HG02588 (cell line): Measurements from ENCODE around the gene PACSIN3.
"Not testable (repeated sequence)": the region's sequence is repeated elsewhere in the genome, so short reads cannot be mapped to it uniquely, and the experiment has no call there.

ENCODE experiments used
- ATAC-seq: cut with Tn5 transposase; IDR thresholded peaks from one replicate; pipeline ENCODE4 v1.9.1; 2021; ENCODE audit warnings: mild to moderate bottlenecking, moderate library complexity; ENCODE audit not compliant: unreplicated experiment

PACSIN3 gene

DNA sequence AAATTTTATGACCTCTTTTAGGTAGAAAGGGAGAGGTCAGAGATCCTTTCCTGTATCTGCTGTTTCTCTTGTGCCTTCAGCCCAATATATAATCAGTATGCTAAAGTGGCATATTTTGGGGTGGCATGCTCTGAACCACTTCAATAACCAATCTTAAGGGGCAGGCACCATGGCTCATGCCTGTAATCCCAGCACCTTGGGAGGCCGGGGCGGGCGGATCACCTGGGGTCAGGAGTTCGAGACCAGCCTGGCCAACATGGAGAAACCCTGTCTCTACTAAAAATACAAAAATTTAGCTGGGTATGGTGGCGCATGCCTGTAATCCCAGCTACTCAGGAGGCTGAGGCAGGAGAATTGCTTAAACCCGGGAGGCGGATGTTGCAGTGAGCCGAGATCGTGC, 11.9 kb upstream of the PACSIN3 start:
- not testable (repeated sequence) for ATAC-seq

DNA sequence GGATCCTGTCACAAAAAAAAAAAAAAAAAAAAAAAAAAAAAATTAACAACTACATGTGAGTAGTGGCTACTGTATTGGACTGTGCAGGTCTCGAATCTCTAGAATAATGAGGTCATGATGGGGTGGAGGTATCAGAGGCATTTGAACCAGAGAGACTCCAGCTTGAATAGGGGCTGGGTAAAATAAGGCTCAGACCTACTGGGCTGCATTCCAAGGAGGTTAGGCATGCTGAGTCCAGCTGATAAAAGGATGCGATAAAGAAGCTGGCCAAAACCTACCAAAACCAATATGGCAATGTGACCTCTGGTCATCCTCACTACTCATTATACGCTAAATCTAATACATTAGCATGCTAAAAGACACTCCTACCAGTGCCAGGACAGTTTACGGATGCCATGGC, 5.9 kb upstream of the PACSIN3 start:
- ATAC-seq = no peak

DNA sequence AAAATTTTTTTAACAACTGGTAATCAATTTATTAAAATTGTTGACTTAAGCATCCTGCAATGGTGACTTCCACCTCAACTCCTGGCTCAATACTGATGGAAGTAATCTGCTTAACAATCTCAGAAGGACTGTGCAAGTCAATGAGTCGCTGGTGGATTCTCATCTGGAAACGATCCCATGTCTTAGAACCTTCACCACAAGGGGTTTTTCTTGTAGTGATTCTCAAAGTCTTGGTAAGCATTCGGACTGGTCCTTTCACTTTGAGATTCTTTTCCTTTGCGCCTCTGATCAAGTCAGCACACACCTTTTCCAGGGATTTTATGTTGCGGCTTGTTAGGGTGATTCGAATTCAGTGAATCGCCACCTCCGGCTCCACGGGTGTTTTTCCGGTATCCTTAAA, 4.9 kb upstream of the PACSIN3 start:
- ATAC-seq = not testable (repeated sequence)

DNA sequence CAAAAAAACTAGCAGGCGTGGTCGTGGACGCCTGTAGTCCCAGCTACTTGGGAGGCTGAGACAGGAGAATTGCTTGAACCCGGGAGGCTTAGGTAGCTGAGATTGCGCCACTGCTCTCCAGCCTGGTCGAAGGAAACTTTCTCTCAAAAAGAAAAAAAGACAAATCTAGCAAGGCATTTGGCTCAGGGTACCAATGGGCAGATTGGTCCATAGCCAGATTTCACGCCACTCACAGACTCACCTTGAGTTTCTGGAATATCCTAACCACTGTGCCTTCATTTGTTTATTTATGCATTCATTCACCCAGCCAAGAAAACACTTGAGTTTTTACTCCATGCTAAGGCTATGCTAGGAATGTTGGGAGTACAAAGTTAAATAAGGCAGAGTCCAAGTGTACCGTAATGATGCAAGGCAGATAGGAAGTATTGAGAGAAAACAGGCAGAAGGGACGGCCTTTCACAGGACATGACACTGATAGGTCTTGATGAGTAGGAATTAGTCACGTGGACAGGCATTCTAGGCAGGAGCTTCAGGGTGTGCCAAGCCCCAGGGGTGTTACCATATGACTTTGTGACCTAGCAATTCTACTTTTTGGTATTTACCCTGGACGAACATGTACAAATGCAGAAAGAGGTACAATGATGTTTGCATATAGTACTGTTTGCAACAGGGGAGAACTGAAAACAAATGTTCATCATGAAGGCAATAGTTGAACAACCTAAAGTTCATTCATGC, 3.0 kb upstream of the PACSIN3 start:
- ATAC-seq = no peak

DNA sequence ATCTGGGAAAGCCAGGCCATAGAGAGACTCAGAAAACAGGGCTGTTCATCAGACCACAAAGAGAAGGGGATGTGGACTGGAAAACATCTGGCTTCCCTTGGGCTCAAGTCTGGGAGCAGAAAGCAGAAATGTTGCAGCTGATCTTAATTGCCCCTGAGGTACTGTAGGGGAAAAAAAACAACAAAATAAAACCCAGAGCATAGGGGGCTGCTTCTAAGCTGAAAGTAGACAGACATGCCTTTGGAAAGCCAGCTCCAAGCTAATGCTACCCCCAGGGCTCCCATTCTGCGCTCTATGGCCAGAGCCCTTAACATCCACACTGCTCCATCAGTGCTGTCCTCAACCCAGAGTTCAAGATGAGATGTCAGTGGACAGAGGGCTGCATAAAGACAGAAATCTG, 2.0 kb upstream of the PACSIN3 start:
- ATAC-seq = no peak

DNA sequence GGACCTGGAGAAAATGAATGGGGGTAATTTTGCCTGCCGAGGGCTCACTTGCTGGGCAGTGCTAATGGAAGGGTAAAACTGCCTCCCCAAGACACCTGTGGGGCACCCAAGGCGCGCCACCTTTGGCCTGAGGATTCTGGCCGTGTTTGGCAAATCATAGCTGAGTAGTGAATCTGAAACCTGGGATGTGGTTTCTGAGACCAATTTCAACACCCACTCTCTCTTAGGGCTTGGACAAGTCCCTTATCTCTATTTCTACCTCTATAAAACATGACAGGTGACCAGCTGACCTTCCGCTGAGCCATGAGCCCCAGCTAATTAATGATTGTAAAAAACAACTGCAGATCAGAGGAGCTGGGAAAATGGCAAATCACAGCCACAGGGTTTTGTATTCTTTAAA, 1.5 kb upstream of the PACSIN3 start:
- no peak for ATAC-seq

DNA sequence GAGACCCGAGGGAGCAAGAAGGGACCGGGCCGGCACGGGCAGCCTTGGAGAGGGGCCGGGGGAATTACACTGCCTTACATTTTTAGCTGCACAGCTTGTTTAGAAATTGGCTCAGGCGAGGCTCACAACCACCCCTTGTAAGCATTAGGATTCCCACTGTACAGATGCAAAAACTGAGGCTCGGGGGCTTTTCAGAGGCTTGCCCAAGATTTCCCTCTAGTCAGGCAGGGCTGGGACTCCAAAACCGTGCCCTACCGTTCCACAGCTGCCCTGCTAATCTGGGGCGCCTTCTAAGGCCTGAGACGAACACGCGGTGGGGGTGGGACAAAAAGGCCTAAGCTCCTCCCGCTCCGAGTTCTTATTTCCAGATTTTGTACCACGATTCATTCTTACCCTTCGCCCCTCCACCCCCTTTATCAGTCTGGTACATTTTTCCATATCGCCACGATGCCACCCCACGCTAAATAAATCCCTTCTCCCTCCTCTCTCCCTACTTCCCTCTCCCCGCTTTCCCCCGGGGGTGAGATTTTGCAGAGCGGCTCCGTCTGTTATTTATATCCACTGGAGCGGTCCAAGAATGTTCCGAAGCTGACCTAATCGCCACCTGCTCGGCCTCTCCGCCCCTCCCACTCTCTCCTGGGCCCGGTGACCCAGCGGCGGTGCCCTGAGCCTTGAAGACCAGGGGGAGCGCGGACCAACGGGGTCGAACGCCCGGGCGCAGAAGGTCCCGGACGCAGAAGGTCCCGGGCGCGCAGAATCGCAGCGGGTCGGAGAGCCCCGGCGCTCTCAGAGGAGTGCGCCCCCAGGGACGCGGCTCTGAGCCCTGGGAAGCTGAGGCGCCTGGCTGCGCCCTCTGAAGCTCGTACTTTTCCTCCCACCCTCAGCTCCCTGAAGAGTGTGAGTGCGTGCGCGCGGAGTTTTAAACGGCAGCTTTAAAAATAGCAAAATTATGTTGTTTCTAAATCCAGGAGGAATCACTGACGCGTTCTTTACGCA, 764 bp upstream of the PACSIN3 start:
- no peak for ATAC-seq

DNA sequence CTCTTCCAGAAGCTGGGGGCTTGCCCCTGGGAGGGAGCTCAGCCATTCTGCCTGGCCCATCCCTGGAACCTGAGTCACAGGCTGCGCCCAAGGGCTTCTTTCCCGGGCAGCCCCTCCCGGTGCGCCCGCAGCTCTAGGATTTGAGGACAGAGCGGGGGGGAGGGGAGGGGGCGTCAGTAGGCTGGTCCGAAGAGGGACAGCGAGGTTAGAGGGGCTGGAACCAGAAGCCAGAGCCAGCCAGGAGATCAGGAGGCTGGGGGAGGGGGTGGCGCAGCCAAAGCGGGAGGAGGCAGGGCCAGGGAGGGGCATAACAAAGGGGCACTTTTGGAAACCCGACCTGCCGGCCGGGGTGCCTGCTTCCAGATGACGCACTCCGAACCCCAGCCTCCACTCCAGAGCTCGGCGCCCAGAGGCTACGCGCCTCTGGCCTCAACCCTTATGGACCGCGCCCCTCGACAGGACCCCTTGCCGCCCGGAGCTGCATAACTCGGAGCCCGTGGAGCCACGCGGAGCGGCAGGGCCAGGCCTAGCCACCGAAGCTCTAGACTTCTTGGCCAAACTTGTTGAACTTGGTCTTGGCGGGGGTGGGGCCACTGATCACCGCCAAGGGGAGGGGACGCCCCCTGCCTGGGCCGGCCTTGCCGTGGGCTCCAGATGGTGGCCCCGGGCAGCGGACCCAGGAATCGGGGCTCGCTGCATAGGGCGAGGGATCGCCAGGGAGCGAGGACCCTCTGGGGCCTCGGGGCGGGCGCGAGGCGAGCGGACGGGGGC, 744 bp downstream of the PACSIN3 start:
- ATAC-seq = no peak

DNA sequence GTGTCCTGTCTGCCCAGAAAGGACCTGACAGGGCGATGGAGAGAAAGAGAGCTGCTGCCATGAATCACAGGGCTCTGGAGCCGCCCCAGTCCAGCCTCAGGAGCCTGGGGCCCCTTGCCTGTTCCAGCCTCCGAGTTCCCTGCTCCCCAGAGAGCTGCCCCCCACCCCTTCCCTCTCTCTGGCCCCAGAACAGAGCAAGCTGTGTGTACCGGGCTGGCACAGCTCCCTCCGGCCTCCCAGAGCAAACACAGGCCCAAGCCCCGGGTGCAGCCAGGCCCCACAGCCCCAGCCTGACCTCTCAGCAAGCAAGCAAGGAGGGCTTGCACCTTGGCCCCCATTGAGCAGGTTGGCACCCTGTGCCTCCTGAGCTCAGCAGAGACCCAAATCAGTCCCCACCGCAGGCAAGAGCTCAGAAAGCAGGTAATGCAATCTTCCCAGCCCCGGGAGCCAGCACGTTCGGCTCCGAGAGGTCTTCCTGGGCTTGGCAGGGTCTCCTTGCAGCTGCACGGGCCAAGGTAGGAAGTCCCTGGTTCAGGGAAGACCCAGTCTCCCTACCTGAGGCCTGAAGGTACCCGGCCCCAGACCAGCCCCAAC, 1.4 kb downstream of the PACSIN3 start:
- no peak for ATAC-seq

DNA sequence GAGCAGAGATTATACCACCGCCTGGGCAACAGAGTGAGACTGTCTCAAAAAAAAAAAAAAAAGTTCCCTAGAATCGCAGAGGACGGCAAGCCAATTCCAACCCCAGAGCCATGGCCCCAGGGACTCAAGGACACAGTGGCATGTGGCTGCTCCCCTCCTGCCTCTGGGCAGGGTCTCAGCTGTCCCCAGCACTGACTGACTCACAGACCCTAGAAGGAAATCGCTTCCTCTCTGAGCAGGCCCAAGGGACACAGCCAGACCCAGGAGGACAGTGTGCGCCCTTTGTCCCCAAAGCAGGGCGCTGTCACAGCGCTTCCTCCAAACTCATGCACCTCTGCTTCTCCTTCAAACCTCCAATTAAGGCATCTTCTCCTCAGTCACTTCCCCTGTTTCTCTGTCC, 2.3 kb downstream of the PACSIN3 start:
- ATAC-seq = no peak

DNA sequence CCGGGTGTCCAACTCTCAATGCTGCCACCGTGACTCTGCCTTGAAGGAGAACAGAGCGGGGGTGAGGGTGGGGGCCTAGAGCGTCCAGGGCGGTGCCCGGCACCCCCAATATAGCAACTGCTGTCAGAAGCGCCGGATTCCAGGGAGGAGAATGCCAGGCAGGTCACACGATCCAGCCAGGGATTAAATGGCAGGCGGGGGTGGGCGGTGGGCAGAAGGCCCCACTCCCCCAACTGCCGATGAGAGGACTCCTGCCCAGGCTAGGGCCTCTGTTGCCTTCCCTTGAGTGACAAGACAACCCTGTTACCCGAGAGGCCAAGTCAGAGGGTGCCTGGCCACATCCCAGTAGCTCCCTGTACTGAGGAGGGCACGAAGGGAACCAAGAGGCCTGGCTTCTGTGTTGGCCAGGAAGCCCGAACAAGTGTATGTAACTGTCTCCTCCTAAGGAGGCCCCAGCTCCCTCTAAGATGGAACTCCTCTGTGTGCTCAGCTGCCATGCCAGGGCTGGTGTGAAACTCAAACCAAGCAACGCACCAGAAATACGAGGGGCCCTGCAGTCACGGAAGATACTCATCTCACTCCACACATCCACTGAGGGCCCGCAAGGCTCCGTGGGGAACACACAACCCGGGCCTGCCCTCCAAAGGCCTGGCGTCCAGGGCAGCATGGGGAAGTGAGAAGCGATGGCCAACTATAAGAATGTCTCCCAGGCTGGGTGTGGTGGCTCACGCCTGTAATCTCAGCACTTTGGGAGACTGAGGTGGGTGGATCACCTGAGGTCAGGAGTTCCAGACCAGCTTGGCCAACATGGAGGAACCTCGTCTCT, 3.0 kb downstream of the PACSIN3 start:
- ATAC-seq = no peak

DNA sequence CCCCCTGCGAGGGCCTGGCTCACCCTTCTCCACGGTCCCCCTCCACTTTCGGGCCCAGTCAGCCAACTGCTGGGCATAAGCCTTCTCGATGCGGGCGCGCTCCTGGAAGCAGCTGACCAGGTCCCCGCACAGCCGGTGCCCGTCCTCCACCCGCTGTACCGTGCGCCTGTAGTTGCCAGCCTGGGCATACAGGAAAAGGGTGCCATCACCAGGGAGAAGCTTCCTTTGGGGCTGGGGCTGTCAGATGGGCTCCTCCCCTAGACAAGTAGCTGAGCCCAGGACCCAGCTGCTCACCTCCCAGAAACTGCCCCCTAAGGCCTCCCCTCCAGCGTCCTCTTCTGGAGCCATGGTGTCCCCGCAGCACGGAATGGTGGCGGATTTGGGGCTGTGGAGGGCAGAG, 3.9 kb downstream of the PACSIN3 start:
- ATAC-seq = no peak

DNA sequence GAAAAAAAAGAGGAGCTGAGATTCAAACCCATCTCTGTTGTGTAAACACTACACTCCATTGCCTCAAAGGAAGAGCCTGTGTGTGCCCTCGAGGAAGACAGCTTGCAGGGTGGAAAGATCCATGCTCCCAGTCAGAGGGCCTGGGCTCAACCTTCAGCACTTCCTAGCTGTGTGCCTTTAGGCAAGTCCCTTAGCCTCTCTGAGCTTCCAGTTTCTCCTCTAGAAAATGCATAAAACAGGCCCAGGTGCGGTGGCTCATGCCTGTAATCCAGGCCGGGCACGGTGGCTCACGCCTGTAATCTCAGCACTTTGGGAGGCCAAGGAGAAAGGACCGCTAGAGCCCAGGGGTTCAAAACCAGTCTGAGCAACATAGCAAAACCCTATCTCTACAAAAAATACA, 5.0 kb downstream of the PACSIN3 start:
- ATAC-seq = no peak

DNA sequence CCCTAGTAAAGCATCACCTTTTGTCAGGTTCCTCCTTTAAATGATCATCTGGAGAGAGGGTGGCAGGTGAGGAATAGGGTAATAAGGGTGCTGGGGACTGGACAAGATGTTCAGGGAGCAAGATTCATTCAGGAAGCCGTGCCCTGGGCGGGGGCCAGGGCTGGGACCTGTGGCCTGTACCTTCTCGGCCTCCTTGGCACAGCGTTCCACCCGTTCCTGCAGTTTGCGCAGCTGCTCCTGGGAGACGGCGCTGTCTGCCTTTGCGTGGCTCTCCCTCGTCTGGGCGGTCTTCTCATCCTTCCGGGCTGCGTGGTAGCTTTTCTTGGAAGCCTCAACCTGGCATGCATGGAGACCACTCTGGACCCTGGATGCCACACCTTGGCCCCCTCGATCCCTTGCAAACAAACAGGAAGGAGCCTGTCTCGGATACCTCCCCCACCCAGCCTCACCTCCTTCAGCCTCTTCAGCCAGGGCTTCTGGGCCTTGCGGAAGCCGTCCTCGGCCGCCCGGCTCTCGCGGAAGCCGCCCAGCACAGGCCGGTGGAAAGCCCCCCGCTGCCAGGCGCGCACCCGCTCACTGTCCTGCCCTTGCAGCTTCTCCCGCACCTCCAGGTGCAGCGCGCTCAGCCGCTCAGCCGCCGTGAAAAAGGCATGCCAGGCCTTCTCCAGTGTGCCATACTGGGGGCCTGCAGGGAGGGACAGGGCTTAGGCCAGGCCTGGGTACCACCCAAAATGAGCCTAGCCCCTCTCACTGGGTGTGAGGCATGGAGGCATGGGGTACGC, 6.0 kb downstream of the PACSIN3 start:
- ATAC-seq = no peak

DNA sequence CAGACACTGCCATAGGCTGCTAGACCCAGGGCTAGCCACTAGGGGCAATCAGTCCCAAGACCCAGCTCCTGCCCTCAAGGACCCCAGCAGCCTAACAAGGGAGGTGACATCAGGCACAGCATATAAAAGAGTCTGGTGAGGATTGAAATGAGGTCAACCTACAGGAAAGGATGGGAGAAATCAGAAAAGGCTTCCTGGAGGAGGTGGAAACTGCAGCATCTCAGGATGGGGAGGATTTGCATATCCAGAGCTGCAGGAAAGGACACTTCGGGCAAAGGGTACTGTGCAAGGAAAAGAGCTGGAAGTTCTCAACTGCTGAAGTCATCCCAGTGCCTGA, 6.6 kb downstream of the PACSIN3 start:
- no peak for ATAC-seq

DNA sequence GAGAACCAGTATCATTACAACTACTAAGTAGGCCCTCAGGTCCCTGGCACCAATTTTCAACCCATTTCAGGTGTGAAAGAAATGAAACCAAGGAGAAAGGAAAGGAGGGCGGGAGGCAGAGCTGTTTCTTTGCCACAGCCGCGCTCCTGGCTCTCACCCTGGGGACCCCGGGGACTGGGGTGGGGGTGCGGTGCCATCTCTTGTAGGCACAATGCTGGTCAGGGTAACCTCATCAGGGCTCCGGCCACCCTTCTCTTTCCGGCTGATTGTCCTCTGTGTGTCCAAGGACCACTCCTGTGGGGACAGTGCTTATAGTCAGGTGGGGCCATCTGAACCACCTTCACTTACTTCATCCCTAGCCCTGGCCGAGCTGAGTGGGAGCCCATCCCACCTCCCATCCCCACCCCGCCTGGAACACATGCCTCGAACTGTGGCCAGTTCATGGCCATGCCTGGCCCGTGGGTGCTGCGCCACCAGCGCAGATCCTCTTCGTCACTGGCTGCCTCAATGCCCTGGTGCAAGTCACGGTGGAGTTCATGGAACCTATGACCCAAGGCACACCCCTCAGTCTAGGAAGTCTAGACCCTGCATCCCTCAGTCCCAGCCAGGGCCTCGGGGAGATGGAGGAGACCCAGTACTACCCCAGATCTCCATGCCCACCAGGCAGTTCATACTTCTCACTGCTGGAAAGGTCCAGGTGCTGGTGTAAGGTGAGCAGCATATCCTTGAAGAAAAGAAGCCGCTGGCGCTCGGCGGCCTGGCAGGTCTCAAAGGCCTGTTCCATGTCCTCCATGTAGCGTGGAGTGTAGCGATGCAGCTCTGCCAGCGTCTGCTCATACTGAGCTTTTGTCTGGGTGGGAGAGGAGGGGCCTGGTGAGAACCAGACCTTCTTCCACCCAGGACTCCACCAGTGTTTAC, 7.2 kb downstream of the PACSIN3 start:
- no peak for ATAC-seq

DNA sequence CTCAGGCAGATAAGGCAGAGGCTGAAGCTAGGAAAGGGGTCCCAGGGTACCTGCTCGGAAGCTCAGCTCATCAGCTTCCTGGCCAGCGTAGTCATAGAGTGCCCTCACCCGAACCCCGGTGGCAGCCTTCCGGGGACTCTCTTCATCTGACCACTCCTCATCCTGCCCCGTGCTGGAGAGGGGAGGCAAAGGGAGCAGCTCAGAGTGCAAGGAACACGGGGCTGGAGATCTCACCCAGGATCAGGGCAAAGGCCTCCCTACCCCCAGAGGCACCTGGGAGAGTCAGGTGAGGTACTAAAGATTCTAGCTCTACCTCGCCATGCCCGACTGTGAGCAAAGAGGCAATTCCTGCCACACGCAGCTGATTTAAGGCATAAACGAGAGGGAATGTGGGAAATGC, 7.9 kb downstream of the PACSIN3 start:
- ATAC-seq = no peak

DNA sequence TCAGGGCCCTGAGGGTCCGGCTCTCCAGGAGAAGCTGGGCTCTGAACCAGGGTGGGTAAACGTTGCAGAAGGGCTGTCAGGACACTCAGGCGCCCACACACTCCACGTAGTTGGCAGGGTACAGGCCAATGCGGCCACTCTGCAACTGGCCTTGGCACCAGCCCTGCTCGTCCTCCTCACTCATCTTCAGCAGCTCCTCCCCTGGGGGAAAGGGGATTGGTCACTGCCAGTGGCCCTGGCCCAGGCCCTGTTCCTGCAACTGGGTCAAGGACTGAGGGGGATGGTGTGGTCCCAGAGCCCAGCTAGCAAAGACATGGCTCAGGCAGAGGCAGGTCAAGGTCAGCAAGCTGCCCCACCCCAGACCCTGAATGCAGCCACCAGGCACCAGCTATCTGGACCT, 8.4 kb downstream of the PACSIN3 start:
- no peak for ATAC-seq
